Smooth muscle cell of the brain vasculature (primary cell): ENCODE measurements around the gene SEC11A.
A peak's percentile ranks its signal among the peaks of the same experiment; 100 is the strongest.

Experiments
- DNase-seq: peaks from one replicate; pipeline ENCODE4 v3.0.0-alpha.2; 2012; ENCODE audit warnings: low read depth, low spot score

Gene SEC11A

DNA sequence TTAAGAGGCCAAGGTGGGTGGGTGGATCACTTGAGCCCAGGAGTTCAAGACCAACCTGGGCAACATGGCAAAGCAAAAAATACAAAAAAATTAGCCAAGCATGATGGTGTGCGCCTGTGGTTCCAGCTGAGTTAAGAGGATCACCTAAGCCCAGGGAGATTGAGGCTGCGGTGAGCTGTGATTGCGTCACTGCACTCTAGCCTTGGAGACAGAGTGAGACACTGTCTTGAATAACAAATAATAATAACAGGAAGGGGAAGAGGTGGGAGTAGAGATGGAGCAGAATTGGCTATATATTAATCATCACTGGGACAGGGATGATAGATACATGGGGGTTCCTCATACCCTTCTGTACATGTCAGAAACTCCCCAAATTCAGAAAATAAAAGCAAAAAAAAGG is 34.1 kb downstream of the SEC11A start:
- DNase-seq = no peak

DNA sequence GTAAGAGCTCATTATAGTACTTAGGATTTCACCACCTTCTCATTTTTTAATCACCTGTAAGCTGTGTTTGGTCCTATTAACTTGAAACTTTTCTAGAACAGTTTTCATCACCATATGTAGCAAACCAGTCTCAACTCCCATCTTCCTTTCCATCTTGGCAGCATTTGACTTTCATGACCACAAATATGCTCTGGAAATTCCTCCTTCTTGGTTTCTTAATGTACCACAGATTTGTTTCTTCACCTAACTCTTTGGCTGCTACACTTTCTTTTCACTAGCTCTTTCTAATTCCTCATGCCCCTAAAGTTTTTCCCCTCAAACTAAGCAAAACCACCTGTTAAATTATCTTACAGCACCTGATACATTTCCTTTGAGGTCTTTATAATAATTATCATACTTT is 44.7 kb downstream of the SEC11A start:
- DNase-seq = no peak

DNA sequence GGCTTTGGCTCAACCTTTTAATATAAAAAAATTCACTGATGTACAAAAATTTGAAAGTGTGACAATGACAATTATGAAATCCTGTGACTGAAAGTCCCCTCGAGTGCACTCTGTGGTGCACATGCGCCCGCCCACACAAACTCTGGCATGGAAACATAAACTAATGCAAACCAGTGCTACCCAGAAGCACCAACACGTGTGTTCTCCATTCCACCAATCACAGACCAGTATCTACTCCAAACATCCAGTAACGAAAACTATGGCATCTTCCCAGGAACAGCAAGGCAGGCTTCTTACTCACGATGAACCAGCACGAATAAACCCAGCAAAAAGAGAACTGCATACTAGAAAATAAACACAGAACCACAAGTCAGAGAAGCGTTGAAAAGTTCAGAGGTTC is 46.2 kb downstream of the SEC11A start:
- no peak for DNase-seq

DNA sequence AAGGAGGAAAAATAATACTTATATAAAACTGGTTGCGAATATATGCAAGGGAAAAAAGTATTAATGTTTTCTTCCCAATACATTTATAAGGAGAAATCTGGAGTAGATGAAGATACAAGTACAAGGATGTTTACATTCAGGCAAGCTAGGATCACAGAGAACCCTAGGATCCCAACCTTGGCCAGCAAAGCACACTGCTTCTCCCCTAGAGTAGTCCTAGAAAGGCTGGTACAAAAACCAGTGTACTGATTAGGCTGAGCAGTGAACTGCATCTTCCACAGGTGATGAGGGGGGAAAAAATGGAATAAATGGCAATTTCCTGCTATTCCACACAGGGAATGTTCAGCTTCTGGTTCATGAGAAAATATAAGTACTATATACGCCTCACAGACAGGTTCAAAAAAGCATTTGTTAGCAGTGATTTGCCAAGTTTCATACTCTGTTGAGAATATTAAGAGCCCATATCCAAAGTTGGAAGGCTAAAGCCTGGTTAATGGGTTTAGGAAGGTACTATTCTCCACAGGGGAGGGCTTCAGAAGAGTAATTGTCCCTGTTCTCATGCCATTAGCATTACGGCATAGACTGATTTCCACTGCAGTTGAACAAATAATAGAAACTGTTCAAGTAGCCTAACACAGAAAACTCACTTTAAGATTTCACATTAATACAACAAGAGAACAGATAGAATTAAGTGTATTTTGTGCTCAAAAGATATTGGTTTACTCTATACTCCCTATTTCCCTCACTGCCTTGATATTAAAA is 47.5 kb downstream of the SEC11A start:
- no peak for DNase-seq

DNA sequence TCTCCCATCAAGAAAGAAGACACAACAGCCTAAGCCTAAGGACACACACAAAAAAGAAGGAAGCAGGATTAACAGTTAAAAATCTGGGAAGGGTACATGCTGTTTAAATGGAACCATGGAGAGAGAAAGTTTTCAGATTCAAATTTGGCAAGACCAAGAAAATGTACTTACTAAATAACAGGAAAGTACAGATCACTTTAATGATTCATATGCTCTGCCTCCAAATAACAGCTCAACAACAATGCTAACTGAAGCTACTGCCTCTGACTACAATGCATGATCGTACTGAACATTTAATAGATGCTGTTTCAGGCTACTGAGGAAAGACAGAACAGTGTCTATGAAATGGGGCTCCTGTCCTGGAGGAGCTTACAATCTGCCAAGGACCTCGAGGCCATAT is 49.6 kb downstream of the SEC11A start:
- DNase-seq = no peak

DNA sequence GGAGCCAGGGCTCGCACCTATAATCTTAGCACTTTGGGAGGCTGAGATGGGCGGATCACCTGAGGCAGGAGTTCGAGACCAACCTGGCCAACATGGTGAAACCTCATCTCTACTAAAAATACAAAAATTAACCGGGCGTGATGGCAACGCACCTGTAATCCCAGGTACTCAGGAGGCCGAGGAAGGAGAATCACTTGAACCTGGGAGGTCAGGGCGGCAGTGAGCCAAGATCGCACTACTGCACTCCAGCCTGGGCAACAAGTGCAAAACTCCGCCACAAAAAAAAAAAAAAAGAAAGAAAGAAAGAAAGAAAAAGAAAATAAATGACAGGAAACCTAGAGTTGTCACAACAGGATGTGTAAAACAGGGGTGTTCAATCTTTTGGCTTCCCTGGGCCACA is 54.9 kb downstream of the SEC11A start:
- DNase-seq = no peak

DNA sequence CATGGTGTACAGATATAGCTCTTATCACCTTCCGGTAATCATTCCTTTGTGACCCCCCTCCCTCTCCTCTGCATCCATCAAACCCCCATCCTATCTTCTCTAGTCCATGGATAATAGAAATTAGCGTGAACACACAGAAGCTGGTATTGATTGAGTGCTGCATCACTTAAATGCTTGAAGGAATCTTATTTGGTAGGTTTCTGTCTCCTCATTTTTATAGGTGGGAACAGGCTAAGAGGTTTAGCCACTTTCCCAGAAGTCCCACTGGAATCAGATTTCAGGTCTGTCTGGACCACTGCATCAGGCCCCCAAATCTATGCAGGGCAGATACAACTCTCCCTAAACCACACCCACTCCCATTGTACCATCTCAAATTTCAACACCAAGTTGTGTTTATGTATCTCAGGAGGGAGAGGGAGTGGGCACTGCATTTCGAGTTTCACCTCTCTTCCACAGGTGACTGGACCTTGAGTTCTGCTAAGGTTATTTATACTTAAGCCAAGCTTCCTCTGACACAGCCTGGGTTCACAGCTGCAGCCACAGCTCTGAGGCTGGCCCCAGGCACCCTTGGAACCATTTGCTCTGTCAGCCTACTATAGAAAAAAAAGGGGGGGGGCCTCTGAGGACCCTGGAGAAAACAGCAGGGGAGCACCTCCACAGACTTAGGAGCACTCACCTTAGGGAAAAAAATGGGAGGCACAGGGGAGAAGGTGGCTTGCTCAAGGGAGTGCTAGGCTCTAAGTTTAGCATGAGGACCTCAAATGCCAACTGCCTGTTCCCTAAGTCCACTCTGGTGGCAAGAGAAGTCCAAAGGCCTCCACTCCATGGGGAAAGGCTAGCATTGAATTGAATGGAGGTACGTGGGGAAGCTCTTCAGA is 55.8 kb downstream of the SEC11A start:
- DNase-seq = no peak

DNA sequence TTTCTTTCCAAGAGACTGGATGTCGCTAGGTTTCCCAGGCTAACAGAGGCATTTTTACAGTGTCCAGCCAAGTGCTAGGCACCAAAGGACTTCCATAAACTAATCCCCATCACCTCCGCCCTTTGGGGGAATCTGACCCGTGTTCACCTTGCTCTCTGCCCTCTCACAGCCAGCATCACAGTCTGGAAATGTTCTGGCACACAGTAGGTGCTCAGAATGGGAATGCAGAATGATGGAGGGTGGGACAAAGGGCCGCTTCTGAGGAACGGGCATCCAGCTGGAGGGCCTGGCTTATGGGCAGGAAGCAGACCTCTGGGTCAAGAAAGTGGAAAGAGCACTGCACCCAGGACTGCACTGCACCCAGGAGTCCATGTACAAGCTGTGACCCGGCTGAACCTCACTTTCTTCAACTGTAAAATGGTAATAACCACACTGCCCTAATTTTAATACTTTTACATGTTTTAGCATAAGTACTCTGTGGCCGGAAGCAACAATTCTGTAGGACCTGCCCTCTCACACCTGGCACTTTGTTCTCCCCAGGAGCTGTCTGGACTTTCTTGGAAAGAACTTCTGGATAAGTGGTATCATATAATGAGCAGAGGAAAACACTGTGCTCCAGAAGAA is 57.0 kb downstream of the SEC11A start:
- DNase-seq = no peak

DNA sequence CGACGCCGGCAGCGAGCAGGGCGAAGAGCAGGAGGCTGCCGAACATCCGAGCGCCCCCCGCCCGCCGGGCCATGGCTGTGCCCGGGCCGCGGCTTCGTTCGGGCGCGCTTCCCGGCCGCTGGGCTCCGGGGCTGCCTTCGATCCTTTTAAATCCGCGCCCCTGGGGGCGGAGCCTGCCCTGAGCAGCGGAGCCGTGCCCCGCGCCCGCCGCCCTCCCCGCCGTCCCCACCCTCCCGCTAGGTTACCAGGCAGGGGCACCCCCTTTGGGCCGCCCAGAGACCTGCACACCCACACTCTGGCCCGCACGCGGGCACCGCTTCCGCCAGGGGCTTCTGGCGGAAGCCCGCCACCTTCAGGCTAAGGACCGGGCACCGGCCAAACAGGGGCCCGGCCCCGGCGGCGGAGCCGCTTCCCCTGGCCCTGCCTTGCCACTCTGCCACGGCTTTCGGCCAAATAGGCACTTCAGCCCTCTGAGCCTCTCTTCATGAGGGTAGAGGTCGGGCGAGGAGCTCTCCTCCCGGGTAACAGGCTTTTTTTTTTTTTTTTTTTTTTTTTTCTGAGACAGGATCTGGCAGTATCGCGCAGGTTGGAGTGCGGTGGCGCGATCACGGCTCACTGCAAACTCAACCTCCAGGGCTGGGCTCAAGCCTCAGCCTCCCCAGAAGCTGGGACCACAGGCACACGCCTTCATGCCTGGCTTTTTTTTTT is 57.7 kb downstream of the SEC11A start, which contains the start of gene NMB:
TSS of gene NMB (minus strand) at position 120 of the 708 bp plus-strand sequence. CDS start at position 73, 47 bp downstream.
- DNase-seq = peak; percentile 24

DNA sequence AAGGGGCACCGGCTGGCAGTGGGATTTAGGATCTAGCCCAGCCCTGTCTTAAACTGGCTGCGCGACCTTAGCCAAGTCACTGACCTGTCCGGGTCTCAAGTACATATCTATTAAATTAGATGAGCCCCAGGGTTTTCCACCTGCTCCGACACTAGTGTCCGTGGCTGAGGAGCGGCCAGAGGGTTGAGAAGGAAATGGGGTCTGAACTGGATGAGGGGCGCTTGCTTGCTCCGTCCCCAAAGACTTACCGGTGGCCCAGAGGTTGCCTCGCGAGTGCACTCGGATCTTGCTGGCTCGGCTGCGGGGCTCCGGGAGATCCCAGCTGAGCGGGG is 58.2 kb downstream of the SEC11A start:
- no peak for DNase-seq

DNA sequence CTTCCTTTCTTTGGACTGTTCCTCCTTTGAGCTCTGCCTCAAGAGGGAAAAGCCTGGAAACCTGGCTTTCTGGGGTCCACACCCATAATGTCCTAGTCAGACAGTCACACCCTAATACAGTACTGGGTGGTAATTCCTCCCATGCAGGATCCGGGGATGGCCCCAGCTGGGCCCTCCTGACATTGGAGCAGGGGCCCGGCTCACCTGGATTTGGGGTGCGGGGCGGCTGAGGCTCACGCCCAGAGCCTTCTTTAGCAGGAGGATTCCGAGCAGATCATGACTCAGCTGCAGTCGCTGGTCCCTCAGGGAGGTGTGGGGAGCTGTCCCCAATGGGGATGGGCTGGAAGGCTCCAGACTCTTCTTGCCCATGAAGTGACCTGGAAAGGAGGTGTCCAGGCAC is 59.0 kb downstream of the SEC11A start:
- DNase-seq = no peak

DNA sequence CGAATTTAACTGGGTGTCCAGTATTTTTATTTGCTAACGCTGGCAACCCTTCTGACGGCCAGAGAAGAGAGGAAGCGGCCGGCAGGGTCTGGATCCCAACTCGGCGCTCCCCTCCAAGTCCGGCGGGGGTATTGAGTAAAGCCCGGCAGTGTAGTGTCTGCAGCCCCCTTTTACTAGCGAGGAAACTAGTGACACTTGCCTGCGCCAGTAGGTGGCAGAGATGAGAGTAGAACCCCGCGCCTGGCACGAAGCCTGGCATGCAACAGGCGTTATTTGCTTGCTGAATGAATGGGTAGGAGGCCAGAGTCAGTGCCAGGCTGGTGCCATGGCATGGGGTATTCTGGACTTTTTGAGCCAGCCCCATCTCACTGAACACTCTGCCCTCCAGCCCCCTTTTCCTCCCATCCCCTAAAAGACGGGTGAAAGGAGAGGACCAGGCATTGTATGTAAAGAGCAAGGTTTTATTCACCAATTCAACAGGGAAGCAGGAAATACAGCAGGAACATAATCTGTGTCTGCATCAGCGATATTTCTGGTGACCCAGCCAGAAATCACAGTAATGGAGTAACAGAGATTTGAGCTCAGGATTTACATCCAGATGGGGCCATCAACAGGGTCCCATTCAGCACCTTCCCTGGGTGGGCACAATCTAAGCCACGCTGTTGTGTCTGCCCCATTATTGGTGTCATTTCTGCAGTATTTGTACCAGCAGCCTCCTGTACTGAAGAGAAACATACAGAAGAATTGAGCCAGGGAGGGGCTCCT is 61.1 kb downstream of the SEC11A start:
- no peak for DNase-seq

DNA sequence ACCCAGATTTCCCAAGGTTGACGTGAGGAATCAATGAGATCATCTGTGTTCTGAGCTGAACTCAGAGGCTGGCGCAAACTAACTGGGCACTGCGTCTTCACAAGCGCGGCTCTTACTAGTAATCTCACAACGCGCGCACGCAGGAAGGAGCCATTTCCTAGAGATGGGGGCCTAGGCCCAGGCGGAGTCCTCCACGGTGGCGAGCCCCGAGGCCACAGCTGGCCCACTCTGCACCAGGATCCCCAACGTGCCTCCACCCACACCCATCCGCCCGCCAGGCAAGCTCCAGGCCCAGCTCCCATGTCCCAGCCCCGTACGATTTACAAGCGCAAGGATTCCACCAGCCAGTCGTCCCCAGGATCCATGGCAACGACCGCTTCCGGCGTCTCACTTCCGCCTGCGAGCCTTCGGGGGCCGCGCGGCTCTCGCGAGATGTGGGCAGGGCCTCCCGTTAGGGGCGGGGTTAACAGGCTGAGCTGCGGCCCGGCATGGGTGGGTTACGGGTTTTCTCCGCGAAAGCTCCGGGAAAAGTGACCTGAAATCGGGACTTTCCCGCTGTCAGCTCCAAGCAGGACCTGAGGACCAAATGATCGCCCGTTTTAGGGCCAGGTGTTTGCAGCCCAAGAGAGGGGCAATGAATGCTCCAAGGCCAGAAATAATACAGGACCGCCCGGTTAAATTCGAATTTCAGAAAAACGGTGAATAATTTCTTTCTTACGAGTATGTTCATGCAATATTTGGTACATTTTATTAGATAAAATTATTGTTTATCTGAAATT is 61.8 kb downstream of the SEC11A start, which contains the start of gene WDR73:
TSS of gene WDR73 (minus strand) at position 374 of the 779 bp plus-strand sequence. CDS start at position 365, 9 bp downstream.
- peak; percentile 83 for DNase-seq

DNA sequence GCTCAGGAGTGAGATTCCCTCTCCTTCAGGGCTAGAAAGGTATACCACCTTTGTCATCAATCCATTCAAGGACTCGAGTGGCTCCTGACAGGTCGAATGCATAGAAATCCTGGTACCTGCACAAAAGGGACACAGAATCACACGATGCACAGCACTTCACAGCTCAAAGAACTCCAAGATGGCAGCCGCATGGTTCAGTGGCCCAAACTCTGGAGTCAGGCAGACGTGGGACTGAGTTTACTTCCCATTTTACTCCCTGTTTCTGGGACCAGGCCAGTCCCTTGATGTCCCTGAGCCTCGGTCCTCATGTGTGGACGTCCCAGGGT is 62.4 kb downstream of the SEC11A start:
- no peak for DNase-seq

DNA sequence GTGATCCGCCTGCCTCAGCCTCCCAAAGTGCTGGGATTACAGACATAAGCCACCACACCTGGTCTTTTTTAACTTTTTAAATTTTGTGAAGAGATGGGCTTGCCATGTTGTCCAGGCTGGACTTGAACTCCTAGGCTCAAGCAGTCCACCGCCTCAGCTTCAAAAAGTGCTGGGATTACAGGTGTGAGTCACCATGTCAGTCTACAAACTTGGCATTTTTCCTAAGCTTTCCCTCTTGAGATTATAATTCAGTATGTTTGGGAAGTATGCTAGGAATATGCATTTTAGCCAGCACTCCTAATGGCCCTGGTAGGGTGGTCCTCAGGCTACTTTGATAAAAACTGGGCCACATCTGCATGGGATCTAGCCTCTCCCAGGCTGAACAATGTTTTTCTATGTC is 66.2 kb downstream of the SEC11A start:
- DNase-seq = no peak

DNA sequence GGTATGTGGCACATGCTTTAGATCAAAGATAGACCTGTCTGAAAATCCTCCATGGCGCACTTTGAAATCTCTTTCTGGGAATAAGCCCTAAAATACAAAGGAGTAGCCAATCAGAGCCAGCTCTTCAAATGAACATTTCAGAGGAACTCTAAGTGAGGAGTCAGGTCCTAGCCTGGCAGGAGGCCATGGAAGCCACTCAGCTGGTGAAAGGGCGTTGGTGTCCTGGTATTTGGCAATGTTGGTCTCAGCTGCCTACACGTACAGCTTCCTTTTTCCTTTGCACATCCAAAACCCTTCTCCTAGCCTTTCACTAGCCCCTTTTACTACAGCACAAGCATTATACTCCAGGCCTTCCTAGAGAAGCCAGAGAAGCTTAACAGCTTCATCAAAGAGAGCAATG is 67.4 kb downstream of the SEC11A start:
- no peak for DNase-seq

DNA sequence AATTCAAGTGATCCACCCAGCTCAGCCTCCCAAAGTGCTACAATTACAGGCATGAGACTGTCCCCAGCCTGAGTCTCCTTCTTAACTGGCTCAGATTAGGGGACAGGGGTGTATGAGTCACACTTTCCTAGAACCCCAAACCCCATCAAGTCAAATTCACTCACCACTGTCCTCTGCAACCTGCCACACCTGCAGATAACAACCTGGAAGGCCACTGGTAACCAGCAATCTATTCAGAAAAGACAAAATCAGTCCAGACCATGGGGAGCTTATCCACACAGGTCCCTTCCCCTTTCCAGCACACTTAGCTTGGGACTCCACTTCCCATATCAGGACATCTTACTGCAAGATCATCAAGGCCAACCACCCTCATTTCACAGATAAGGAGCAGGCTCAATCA is 68.2 kb downstream of the SEC11A start:
- no peak for DNase-seq

DNA sequence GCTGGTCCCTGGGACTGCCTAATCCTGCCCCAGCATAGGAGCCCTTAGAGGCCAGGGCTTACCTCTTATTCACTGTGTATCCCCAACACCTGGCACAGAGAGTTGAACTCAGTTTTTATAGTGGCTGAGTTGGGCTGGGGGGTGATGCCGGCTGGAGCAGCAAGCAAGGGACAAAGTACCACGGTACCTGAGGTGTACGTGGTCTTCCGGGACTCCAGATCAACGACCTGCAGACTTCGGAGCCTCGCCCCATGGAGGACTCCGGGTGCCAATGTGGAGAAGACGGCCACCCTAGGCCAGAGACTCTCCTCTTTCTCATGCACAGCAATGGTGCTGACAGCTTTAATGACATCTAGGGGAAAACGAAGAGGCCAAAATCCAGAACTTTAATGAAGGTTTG is 69.9 kb downstream of the SEC11A start:
- DNase-seq = no peak

DNA sequence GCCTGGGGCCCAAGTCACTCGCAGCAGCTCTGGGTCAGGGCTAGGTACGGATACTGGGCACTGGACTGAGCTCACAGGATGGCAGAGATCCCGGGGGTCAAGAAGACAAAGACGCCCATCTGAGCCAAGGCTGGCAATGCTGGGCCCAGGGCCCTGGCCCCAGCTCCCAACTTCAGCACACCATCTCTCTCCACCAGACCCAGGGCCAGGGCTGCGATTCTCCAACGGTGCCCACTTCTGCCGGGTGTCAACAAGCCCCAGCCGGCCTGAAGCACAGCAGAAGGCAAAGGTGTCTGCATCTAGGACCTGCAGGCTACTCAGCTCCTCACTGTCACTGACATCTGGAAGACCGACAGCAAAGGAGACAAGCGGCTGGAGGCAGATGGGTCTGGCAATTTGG is 70.4 kb downstream of the SEC11A start:
- no peak for DNase-seq

DNA sequence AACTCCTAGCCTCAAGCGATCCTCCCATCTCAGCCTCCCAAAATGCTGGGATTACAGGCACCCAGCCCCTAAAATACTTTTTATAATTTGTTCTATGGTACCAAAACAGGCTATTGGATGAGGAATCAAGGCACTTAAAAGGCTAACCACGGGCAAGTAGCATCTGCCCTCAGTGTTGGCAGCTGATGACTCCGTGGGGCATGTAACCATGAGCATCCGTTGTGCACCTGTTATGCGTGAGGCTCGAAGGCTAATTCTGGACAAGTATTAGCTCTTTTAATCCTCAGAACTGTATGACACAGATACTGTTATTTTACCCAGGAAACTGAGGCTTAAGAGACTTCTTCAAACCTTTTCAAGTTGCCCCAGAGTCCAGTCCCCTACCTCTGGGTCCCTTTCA is 72.1 kb downstream of the SEC11A start:
- no peak for DNase-seq
